Measurements from ENCODE around the gene PCDHGA1.
A peak's percentile ranks its signal among the peaks of the same experiment; 100 is the strongest.
"Not testable (repeated sequence)": the region's sequence is repeated elsewhere in the genome, so short reads cannot be mapped to it uniquely, and the experiment has no call there.

PCDHGA1 gene

GRCh38 chr5:141430332-141431113, 100.2 kb downstream of the PCDHGA1 start, which contains the start of gene PCDHGA12:
Gene PCDHGA12, plus strand, starts transcription at chr5:141430507. Its CDS starts 253 bp downstream, at chr5:141430760.
- peak; percentile 91 for DNase-seq (ENCODE audit: low read depth)
- peak; percentile 75 for TF ChIP-seq CTCF (IDR thresholded peaks at IDR 0.05; ENCODE audit: insufficient read depth, low read depth, low read length, missing control alignments)
- H3K4me3 ChIP-seq (ENCODE audit: low read depth, low read length), result peak within 1 kb of the TSS; percentile 79

- peak; percentile 76 for DNase-seq (ENCODE audit: low read depth)
- peak overlapping the region; percentile 79 for H3K4me3 ChIP-seq (ENCODE audit: low read depth, low read length)
- TF ChIP-seq CTCF (IDR thresholded peaks at IDR 0.05; ENCODE audit: insufficient read depth, low read depth, low read length, missing control alignments), result no peak
Observed at GRCh38 chr5:141431286-141431685, 101.0 kb downstream of the PCDHGA1 start.

- not testable (repeated sequence) for H3K4me3 ChIP-seq (ENCODE audit: low read depth, low read length); DNase-seq (ENCODE audit: low read depth)
Observed at GRCh38 chr5:141432308-141432707, 102.0 kb downstream of the PCDHGA1 start.

DNA sequence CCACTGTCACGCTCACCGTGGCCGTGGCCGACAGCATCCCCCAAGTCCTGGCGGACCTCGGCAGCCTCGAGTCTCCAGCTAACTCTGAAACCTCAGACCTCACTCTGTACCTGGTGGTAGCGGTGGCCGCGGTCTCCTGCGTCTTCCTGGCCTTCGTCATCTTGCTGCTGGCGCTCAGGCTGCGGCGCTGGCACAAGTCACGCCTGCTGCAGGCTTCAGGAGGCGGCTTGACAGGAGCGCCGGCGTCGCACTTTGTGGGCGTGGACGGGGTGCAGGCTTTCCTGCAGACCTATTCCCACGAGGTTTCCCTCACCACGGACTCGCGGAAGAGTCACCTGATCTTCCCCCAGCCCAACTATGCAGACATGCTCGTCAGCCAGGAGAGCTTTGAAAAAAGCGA, 102.4 kb downstream of the PCDHGA1 start:
- not testable (repeated sequence) for H3K4me3 ChIP-seq (ENCODE audit: low read depth, low read length); DNase-seq (ENCODE audit: low read depth)

- TF ChIP-seq CTCF (IDR thresholded peaks at IDR 0.05; ENCODE audit: insufficient read depth, low read depth, low read length, missing control alignments), result no peak
- H3K4me3 ChIP-seq (ENCODE audit: low read depth, low read length), result no peak overlapping the region
- DNase-seq (ENCODE audit: low read depth), result no peak
Observed at GRCh38 chr5:141434006-141434405, 103.7 kb downstream of the PCDHGA1 start.

GRCh38 chr5:141437221-141437620, 106.9 kb downstream of the PCDHGA1 start:
- no peak overlapping the region for H3K4me3 ChIP-seq (ENCODE audit: low read depth, low read length)
- no peak for TF ChIP-seq CTCF (IDR thresholded peaks at IDR 0.05; ENCODE audit: insufficient read depth, low read depth, low read length, missing control alignments)
- DNase-seq (ENCODE audit: low read depth), result no peak

GRCh38 chr5:141439411-141440141, 109.3 kb downstream of the PCDHGA1 start:
- no peak for DNase-seq (ENCODE audit: low read depth)
- no peak for TF ChIP-seq CTCF (IDR thresholded peaks at IDR 0.05; ENCODE audit: insufficient read depth, low read depth, low read length, missing control alignments)
- no peak overlapping the region for H3K4me3 ChIP-seq (ENCODE audit: low read depth, low read length)
